Frontal cortex (tissue), 4 donors: Measurements from ENCODE around the gene USP14. TPM values are rescaled to one million over a fixed set of nuclear protein-coding genes. Genes with fewer than 3 reads are reported as not detected.
A peak's percentile ranks its signal among the peaks of the same experiment; 100 is the strongest.
"Not testable (repeated sequence)": the region's sequence is repeated elsewhere in the genome, so short reads cannot be mapped to it uniquely, and the experiment has no call there.

Experiments
- DNase-seq, 2 donors: peaks; one replicate each; pipeline ENCODE4 v3.0.0; 2012; ENCODE audit warnings: low spot score in 2 of 2
- FAIRE-seq: peaks from 2 replicates; lab custom pipeline; 2012; peaks lifted over from hg19 to GRCh38; lab: Jason Lieb, UNC
- total RNA-seq: library from RNA; depleted of rRNA; stranded (reverse); fragments of >200 nt; gene quantifications from one replicate; pipeline ENCODE4 v1.2.3, GENCODE V29; 2014
- donor health status: control.
- donor health status: control.
- donor health status: control.

USP14 gene
- 27.3 TPM for total RNA-seq

GRCh38 chr18:158128-159036 lies at the start of gene USP14:
Gene USP14, plus strand, starts transcription at chr18:158557. Its CDS starts 142 bp downstream, at chr18:158699.
- DNase-seq = peak; percentile 97

GRCh38 chr18:108665-109063 lies 49.7 kb upstream of the USP14 start:
- FAIRE-seq = not testable (repeated sequence)

More at GRCh38 chr18:158128-159036, at the start of gene USP14:
- no peak for FAIRE-seq

GRCh38 chr18:109130-109921 lies 49.0 kb upstream of the USP14 start:
- FAIRE-seq, DNase-seq: not testable (repeated sequence)

More at GRCh38 chr18:108665-109063, 49.7 kb upstream of the USP14 start:
- DNase-seq = not testable (repeated sequence)

GRCh38 chr18:109922-110261 lies 48.5 kb upstream of the USP14 start:
- not testable (repeated sequence) for DNase-seq, FAIRE-seq

- not testable (repeated sequence) for DNase-seq, FAIRE-seq
Observed at GRCh38 chr18:110351-111201, 47.8 kb upstream of the USP14 start.

GRCh38 chr18:111306-112014 lies 46.9 kb upstream of the USP14 start:
- FAIRE-seq = no peak

GRCh38 chr18:112015-112733 lies 46.2 kb upstream of the USP14 start:
- not testable (repeated sequence) for DNase-seq
- FAIRE-seq = peak; percentile 68

More at GRCh38 chr18:111306-112014, 46.9 kb upstream of the USP14 start:
- peak; percentile 72 for DNase-seq

- not testable (repeated sequence) for DNase-seq, FAIRE-seq
Observed at GRCh38 chr18:120539-121260, 37.7 kb upstream of the USP14 start.

- DNase-seq (no peak), FAIRE-seq (no peak)
Observed at GRCh38 chr18:135045-135444, 23.3 kb upstream of the USP14 start.

GRCh38 chr18:136433-136832 lies 21.9 kb upstream of the USP14 start:
- DNase-seq (no peak), FAIRE-seq (no peak)

GRCh38 chr18:137327-137726 lies 21.0 kb upstream of the USP14 start:
- no peak for DNase-seq
- FAIRE-seq = no peak

- DNase-seq (no peak), FAIRE-seq (no peak)
Observed at GRCh38 chr18:140670-141266, 17.6 kb upstream of the USP14 start.

- not testable (repeated sequence) for FAIRE-seq, DNase-seq
Observed at GRCh38 chr18:142624-143296, 15.6 kb upstream of the USP14 start.

- FAIRE-seq = no peak
- DNase-seq = no peak
Observed at GRCh38 chr18:148841-149240, 9.5 kb upstream of the USP14 start.

GRCh38 chr18:154151-154550 lies 4.2 kb upstream of the USP14 start:
- DNase-seq = no peak
- no peak for FAIRE-seq

GRCh38 chr18:155688-156087 lies 2.7 kb upstream of the USP14 start:
- no peak for DNase-seq
- no peak for FAIRE-seq
